ENCODE measurements around the gene PPP6R2.

Gene PPP6R2

GRCh38 chr22:50452649-50453048, 109.5 kb downstream of the PPP6R2 start:
- DNase-seq (ENCODE audit: low read depth), result no peak
- no peak for TF ChIP-seq MAX (IDR thresholded peaks at IDR 0.05; ENCODE audit: low read depth, low read length)
- TF ChIP-seq CTCF (IDR thresholded peaks at IDR 0.05; ENCODE audit: low read depth, low read length), result no peak
- TF ChIP-seq POLR2A (IDR thresholded peaks at IDR 0.05; ENCODE audit: extremely low read depth, insufficient read length), result no peak
- TF ChIP-seq MYC (IDR thresholded peaks at IDR 0.05; ENCODE audit: low read depth, low read length), result no peak
- H3K4me3 ChIP-seq (ENCODE audit: low read depth, low read length), result no peak overlapping the region

- DNase-seq (ENCODE audit: low read depth), result no peak
Measured at GRCh38 chr22:50454556-50455075, 111.5 kb downstream of the PPP6R2 start.

GRCh38 chr22:50455201-50455600, 112.1 kb downstream of the PPP6R2 start:
- no peak for DNase-seq (ENCODE audit: low read depth)
- no peak overlapping the region for H3K4me3 ChIP-seq (ENCODE audit: low read depth, low read length)
- TF ChIP-seq POLR2A (IDR thresholded peaks at IDR 0.05; ENCODE audit: extremely low read depth, insufficient read length) (no peak), MYC (IDR thresholded peaks at IDR 0.05; ENCODE audit: low read depth, low read length) (no peak), CTCF (IDR thresholded peaks at IDR 0.05; ENCODE audit: low read depth, low read length) (no peak), MAX (IDR thresholded peaks at IDR 0.05; ENCODE audit: low read depth, low read length) (no peak)

More at GRCh38 chr22:50454556-50455075, 111.5 kb downstream of the PPP6R2 start:
- H3K4me3 ChIP-seq (ENCODE audit: low read depth, low read length), result no peak overlapping the region
- TF ChIP-seq CTCF (IDR thresholded peaks at IDR 0.05; ENCODE audit: low read depth, low read length), result no peak
- TF ChIP-seq MYC (IDR thresholded peaks at IDR 0.05; ENCODE audit: low read depth, low read length), result no peak
- no peak for TF ChIP-seq POLR2A (IDR thresholded peaks at IDR 0.05; ENCODE audit: extremely low read depth, insufficient read length)
- TF ChIP-seq MAX (IDR thresholded peaks at IDR 0.05; ENCODE audit: low read depth, low read length), result no peak

GRCh38 chr22:50456026-50456425, 112.9 kb downstream of the PPP6R2 start:
- DNase-seq (ENCODE audit: low read depth), result no peak
- TF ChIP-seq POLR2A (IDR thresholded peaks at IDR 0.05; ENCODE audit: extremely low read depth, insufficient read length), result no peak
- TF ChIP-seq MAX (IDR thresholded peaks at IDR 0.05; ENCODE audit: low read depth, low read length), result no peak
- TF ChIP-seq CTCF (IDR thresholded peaks at IDR 0.05; ENCODE audit: low read depth, low read length), result no peak
- TF ChIP-seq MYC (IDR thresholded peaks at IDR 0.05; ENCODE audit: low read depth, low read length), result no peak

GRCh38 chr22:50456466-50457234, 113.5 kb downstream of the PPP6R2 start:
- H3K4me3 ChIP-seq (ENCODE audit: low read depth, low read length), result no peak overlapping the region
- no peak for TF ChIP-seq MAX (IDR thresholded peaks at IDR 0.05; ENCODE audit: low read depth, low read length)
- no peak for TF ChIP-seq MYC (IDR thresholded peaks at IDR 0.05; ENCODE audit: low read depth, low read length)
- peak; percentile 1 for TF ChIP-seq CTCF (IDR thresholded peaks at IDR 0.05; ENCODE audit: low read depth, low read length)
- TF ChIP-seq POLR2A (IDR thresholded peaks at IDR 0.05; ENCODE audit: extremely low read depth, insufficient read length), result no peak
- no peak for DNase-seq (ENCODE audit: low read depth)

More at GRCh38 chr22:50456026-50456425, 112.9 kb downstream of the PPP6R2 start:
- no peak overlapping the region for H3K4me3 ChIP-seq (ENCODE audit: low read depth, low read length)

Measured in NB4 (cell line).